Measurements from ENCODE around the gene TMUB1.
A peak's percentile ranks its signal among the peaks of the same experiment; 100 is the strongest.

Gene TMUB1

GRCh38 chr7:151077705-151078232 lies 5.5 kb downstream of the TMUB1 start:
- Histone ChIP-seq H4K91ac (ENCODE audit: low read depth, low read length, poor library complexity) (no peak overlapping the region), H2BK120ac (ENCODE audit: low read depth, low read length) (no peak overlapping the region), H3K4me1 (ENCODE audit: control insufficient read depth in 2 of 2, insufficient read depth in 1 of 2, low read depth in 1 of 2, low read length in 2 of 2) (peaks cover 24 to 30% of the 10 kb centered on the region in 2 donors), H3K36me3 (replicated peaks in 1 of 2; ENCODE audit: control insufficient read depth in 2 of 2, insufficient read depth in 2 of 2, low read length in 2 of 2) (peaks cover 26 to 74% of the 10 kb centered on the region in 2 donors), H3K9ac (ENCODE audit: low read depth, low read length, poor library complexity) (no peak overlapping the region), H3K9me3 (replicated peaks in 1 of 2; ENCODE audit: control insufficient read depth in 2 of 2, insufficient read depth in 1 of 2, low read depth in 1 of 2, low read length in 2 of 2) (peaks cover 0 to 3% of the 10 kb centered on the region in 2 donors), H2BK5ac (ENCODE audit: low read length) (no peak overlapping the region), H3K4me2 (ENCODE audit: insufficient read depth, low read length, poor library complexity, severe bottlenecking) (no peak overlapping the region), H2AK5ac (ENCODE audit: low read depth, low read length) (no peak overlapping the region), H4K8ac (ENCODE audit: low read depth, low read length) (peak overlapping the region; percentile 65), H2BK15ac (ENCODE audit: low read length) (no peak overlapping the region), H3K79me1 (ENCODE audit: low read depth, low read length) (peaks cover 19% of the 10 kb centered on the region), H3K4ac (ENCODE audit: low read length) (no peak overlapping the region), H3K4me3 (ENCODE audit: low read length in 2 of 2) (no peak overlapping the region), H3K14ac (ENCODE audit: low read length) (no peak overlapping the region), H3K18ac (ENCODE audit: low read length) (no peak overlapping the region), H3K27ac (replicated peaks; ENCODE audit: low read length) (no peak overlapping the region), H3K23ac (ENCODE audit: low read depth, low read length, poor library complexity) (peak overlapping the region; percentile 95), H2BK12ac (ENCODE audit: low read length) (no peak overlapping the region), H2AFZ (ENCODE audit: low read length) (no peak overlapping the region), H3K27me3 (ENCODE audit: control insufficient read depth in 3 of 3, insufficient read depth in 3 of 3, low read depth in 1 of 3, low read length in 3 of 3) (no peaks in the 10 kb centered on the region)
- no CpG with 5 or more reads among the region's 10 CpGs for WGBS, 2 donors (ENCODE audit: extremely low coverage in 2 of 2, insufficient read length in 2 of 2, insufficient replicate concordance in 1 of 2)
- DNase-seq (ENCODE audit: low spot score), result no peak

DNA sequence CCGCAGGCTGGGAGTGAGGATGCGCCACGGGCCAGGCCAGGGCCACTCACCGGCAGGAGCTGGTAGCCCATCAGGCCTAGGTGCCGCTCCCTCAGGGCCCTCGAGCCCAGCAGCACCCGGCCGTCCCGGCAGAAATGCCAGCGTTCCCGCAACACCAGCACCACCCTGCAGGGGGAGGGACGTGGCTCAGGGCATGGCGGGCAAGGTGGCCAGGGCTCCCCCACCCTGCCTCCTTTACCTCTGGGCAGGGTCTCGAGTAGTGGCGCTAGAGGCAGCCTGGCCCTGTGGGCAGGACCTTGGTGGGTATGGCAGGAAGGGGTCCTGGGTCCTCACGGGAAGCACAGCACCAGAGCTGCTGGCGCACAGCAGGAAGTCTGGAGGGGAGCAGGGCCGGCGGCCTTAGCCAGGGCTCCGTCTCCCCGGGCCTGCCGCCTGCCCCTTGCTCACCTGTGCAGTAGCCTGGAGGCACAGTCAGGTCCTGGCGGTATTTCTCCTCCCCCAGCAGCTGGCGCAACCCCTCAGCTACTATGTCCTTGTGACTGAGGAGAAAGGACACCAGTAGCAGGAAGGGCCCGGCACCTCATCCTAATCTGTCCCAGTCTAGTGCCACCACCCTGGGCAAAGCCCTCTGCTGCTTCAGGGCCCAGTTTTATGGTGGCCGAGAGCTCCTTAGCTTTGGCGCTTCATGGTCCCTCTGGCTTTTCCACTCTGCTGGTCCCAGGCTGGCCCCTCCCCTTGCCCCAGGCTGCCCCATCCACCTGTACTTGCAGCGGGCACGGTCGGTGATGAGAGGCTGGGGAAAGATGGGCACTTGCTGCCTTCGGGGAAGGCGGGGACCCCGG lies 6.2 kb downstream of the TMUB1 start:
- Histone ChIP-seq H2BK120ac (ENCODE audit: low read depth, low read length) (no peak overlapping the region), H3K4me2 (ENCODE audit: insufficient read depth, low read length, poor library complexity, severe bottlenecking) (no peak overlapping the region), H4K8ac (ENCODE audit: low read depth, low read length) (peak overlapping the region; percentile 65), H2AFZ (ENCODE audit: low read length) (no peak overlapping the region), H2AK5ac (ENCODE audit: low read depth, low read length) (no peak overlapping the region), H3K4ac (ENCODE audit: low read length) (no peak overlapping the region), H3K27ac (replicated peaks; ENCODE audit: low read length) (no peak overlapping the region), H3K23ac (ENCODE audit: low read depth, low read length, poor library complexity) (peak overlapping the region; percentile 95), H4K91ac (ENCODE audit: low read depth, low read length, poor library complexity) (no peak overlapping the region), H2BK5ac (ENCODE audit: low read length) (peak overlapping the region; percentile 66), H3K4me3 (ENCODE audit: low read length in 2 of 2) (peak overlapping the region in 1 of 2 donors; percentile 54), H3K18ac (ENCODE audit: low read length) (peak overlapping the region; percentile 28), H3K36me3 (replicated peaks in 1 of 2; ENCODE audit: control insufficient read depth in 2 of 2, insufficient read depth in 2 of 2, low read length in 2 of 2) (peaks cover 26 to 79% of the 10 kb centered on the region in 2 donors), H3K9me3 (replicated peaks in 1 of 2; ENCODE audit: control insufficient read depth in 2 of 2, insufficient read depth in 1 of 2, low read depth in 1 of 2, low read length in 2 of 2) (peaks cover 0 to 3% of the 10 kb centered on the region in 2 donors), H3K27me3 (ENCODE audit: control insufficient read depth in 3 of 3, insufficient read depth in 3 of 3, low read depth in 1 of 3, low read length in 3 of 3) (no peaks in the 10 kb centered on the region), H3K79me1 (ENCODE audit: low read depth, low read length) (peaks cover 15% of the 10 kb centered on the region), H3K4me1 (ENCODE audit: control insufficient read depth in 2 of 2, insufficient read depth in 1 of 2, low read depth in 1 of 2, low read length in 2 of 2) (peaks cover 18 to 24% of the 10 kb centered on the region in 2 donors), H2BK15ac (ENCODE audit: low read length) (no peak overlapping the region), H2BK12ac (ENCODE audit: low read length) (peak overlapping the region; percentile 2), H3K9ac (ENCODE audit: low read depth, low read length, poor library complexity) (peak overlapping the region; percentile 60), H3K14ac (ENCODE audit: low read length) (no peak overlapping the region)
- WGBS, 2 donors (ENCODE audit: extremely low coverage in 2 of 2, insufficient read length in 2 of 2, insufficient replicate concordance in 1 of 2), result no CpG with 5 or more reads among the region's 33 CpGs
- DNase-seq (ENCODE audit: low spot score), result no peak

- Histone ChIP-seq H3K18ac (ENCODE audit: low read length) (no peak overlapping the region), H3K4me1 (ENCODE audit: control insufficient read depth in 2 of 2, insufficient read depth in 1 of 2, low read depth in 1 of 2, low read length in 2 of 2) (peaks cover 13 to 17% of the 10 kb centered on the region in 2 donors), H3K9ac (ENCODE audit: low read depth, low read length, poor library complexity) (no peak overlapping the region), H4K8ac (ENCODE audit: low read depth, low read length) (no peak overlapping the region), H2AFZ (ENCODE audit: low read length) (no peak overlapping the region), H2BK5ac (ENCODE audit: low read length) (peak overlapping the region; percentile 53), H3K4ac (ENCODE audit: low read length) (no peak overlapping the region), H2BK15ac (ENCODE audit: low read length) (no peak overlapping the region), H3K27me3 (ENCODE audit: control insufficient read depth in 3 of 3, insufficient read depth in 3 of 3, low read depth in 1 of 3, low read length in 3 of 3) (no peaks in the 10 kb centered on the region), H3K27ac (replicated peaks; ENCODE audit: low read length) (no peak overlapping the region), H2AK5ac (ENCODE audit: low read depth, low read length) (no peak overlapping the region), H3K9me3 (replicated peaks in 1 of 2; ENCODE audit: control insufficient read depth in 2 of 2, insufficient read depth in 1 of 2, low read depth in 1 of 2, low read length in 2 of 2) (peaks cover 0 to 3% of the 10 kb centered on the region in 2 donors), H3K23ac (ENCODE audit: low read depth, low read length, poor library complexity) (peak overlapping the region; percentile 89), H3K79me1 (ENCODE audit: low read depth, low read length) (peaks cover 12% of the 10 kb centered on the region), H3K36me3 (replicated peaks in 1 of 2; ENCODE audit: control insufficient read depth in 2 of 2, insufficient read depth in 2 of 2, low read length in 2 of 2) (peaks cover 33 to 82% of the 10 kb centered on the region in 2 donors), H2BK120ac (ENCODE audit: low read depth, low read length) (no peak overlapping the region), H3K4me3 (ENCODE audit: low read length in 2 of 2) (peak overlapping the region in 1 of 2 donors; percentile 32), H3K4me2 (ENCODE audit: insufficient read depth, low read length, poor library complexity, severe bottlenecking) (peak overlapping the region; percentile 11), H4K91ac (ENCODE audit: low read depth, low read length, poor library complexity) (no peak overlapping the region), H3K14ac (ENCODE audit: low read length) (no peak overlapping the region), H2BK12ac (ENCODE audit: low read length) (peak overlapping the region; percentile 58)
- DNase-seq (ENCODE audit: low spot score), result no peak
- no CpG with 5 or more reads among the region's 22 CpGs for WGBS, 2 donors (ENCODE audit: extremely low coverage in 2 of 2, insufficient read length in 2 of 2, insufficient replicate concordance in 1 of 2)
These were observed 7.3 kb downstream of the TMUB1 start for GRCh38 chr7:151075978-151076426.

- no peak overlapping the region for H2BK120ac ChIP-seq (ENCODE audit: low read depth, low read length)
- peak overlapping the region; percentile 89 for H3K23ac ChIP-seq (ENCODE audit: low read depth, low read length, poor library complexity)
- no peak overlapping the region for H3K14ac ChIP-seq (ENCODE audit: low read length)
- DNase-seq (ENCODE audit: low spot score), result no peak
- no CpG with 5 or more reads among the region's 7 CpGs for WGBS, 2 donors (ENCODE audit: extremely low coverage in 2 of 2, insufficient read length in 2 of 2, insufficient replicate concordance in 1 of 2)
- no peak overlapping the region for H2AFZ ChIP-seq (ENCODE audit: low read length)
- H4K91ac ChIP-seq (ENCODE audit: low read depth, low read length, poor library complexity), result no peak overlapping the region
- no peak overlapping the region for H4K8ac ChIP-seq (ENCODE audit: low read depth, low read length)
- H3K18ac ChIP-seq (ENCODE audit: low read length), result no peak overlapping the region
- no peak overlapping the region for H3K27ac ChIP-seq (replicated peaks; ENCODE audit: low read length)
- H3K4me2 ChIP-seq (ENCODE audit: insufficient read depth, low read length, poor library complexity, severe bottlenecking), result peak overlapping the region; percentile 11
- no peak overlapping the region for H3K9ac ChIP-seq (ENCODE audit: low read depth, low read length, poor library complexity)
- H2BK5ac ChIP-seq (ENCODE audit: low read length), result peak overlapping the region; percentile 53
- H3K36me3 ChIP-seq (replicated peaks in 1 of 2; ENCODE audit: control insufficient read depth in 2 of 2, insufficient read depth in 2 of 2, low read length in 2 of 2), result peaks cover 36 to 86% of the 10 kb centered on the region in 2 donors
- no peak overlapping the region for H2BK12ac ChIP-seq (ENCODE audit: low read length)
- no peak overlapping the region for H2BK15ac ChIP-seq (ENCODE audit: low read length)
- H3K9me3 ChIP-seq (replicated peaks in 1 of 2; ENCODE audit: control insufficient read depth in 2 of 2, insufficient read depth in 1 of 2, low read depth in 1 of 2, low read length in 2 of 2), result peaks cover 0 to 3% of the 10 kb centered on the region in 2 donors
- H3K4me1 ChIP-seq (ENCODE audit: control insufficient read depth in 2 of 2, insufficient read depth in 1 of 2, low read depth in 1 of 2, low read length in 2 of 2), result peaks cover 12 to 14% of the 10 kb centered on the region in 2 donors
- H3K4me3 ChIP-seq (ENCODE audit: low read length in 2 of 2), result peak overlapping the region in 1 of 2 donors; percentile 32
- no peak overlapping the region for H2AK5ac ChIP-seq (ENCODE audit: low read depth, low read length)
- H3K4ac ChIP-seq (ENCODE audit: low read length), result no peak overlapping the region
- no peaks in the 10 kb centered on the region for H3K27me3 ChIP-seq (ENCODE audit: control insufficient read depth in 3 of 3, insufficient read depth in 3 of 3, low read depth in 1 of 3, low read length in 3 of 3)
- H3K79me1 ChIP-seq (ENCODE audit: low read depth, low read length), result peaks cover 12% of the 10 kb centered on the region
These were observed 7.7 kb downstream of the TMUB1 start for GRCh38 chr7:151075662-151075971.

Data from neuronal stem cell (in vitro differentiated cells).